ENCODE results near the gene PITPNC1. TPM values are rescaled to one million over a fixed set of nuclear protein-coding genes. Genes with fewer than 3 reads are reported as not detected.

Gene PITPNC1
- total and polyA plus RNA-seq, 2 of the 13 experiments (the other 11 are each of a cell fraction or from before 2014, with no cell fraction given), result 4.1 to 5.7 TPM

GRCh38 chr17:67717624-67718324 is 340.7 kb downstream of the PITPNC1 start, which contains the start of gene NOL11 (continued):
- TF ChIP-seq, protein P1, sequence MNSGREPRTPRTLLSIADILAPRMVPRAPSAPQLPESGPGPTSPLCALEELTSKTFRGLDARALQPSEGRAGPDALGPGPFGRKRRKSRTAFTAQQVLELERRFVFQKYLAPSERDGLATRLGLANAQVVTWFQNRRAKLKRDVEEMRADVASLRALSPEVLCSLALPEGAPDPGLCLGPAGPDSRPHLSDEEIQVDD (CRISPR knock-in tag; IDR thresholded peaks at IDR 0.05; ENCODE audit: borderline replicate concordance), result 0 out of 2 replicates have a peak, but pooled peaks have one; percentile 48
- TF ChIP-seq, protein P2, sequence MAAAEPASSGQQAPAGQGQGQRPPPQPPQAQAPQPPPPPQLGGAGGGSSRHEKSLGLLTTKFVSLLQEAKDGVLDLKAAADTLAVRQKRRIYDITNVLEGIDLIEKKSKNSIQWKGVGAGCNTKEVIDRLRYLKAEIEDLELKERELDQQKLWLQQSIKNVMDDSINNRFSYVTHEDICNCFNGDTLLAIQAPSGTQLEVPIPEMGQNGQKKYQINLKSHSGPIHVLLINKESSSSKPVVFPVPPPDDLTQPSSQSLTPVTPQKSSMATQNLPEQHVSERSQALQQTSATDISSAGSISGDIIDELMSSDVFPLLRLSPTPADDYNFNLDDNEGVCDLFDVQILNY (CRISPR knock-in tag; conservative IDR thresholded peaks at IDR 0.05), result peak; percentile 66
- TF ChIP-seq RARG (CRISPR knock-in tag; IDR thresholded peaks at IDR 0.05; ENCODE audit: low read depth) (0 out of 2 replicates have a peak, but pooled peaks have one; percentile 62), RFX5 (IDR thresholded peaks at IDR 0.05; ENCODE audit: low read depth, low read length) (no peak; the same call in 1 of the 2 replicates), GABPB1 (CRISPR knock-in tag; IDR thresholded peaks at IDR 0.05) (peak; percentile 95), SUZ12 (IDR thresholded peaks at IDR 0.05; ENCODE audit: low read depth, low read length) (peak; percentile 53), ZNF574 (CRISPR knock-in tag; IDR thresholded peaks at IDR 0.05) (peak; percentile 98), TRAFD1 (CRISPR knock-in tag; IDR thresholded peaks at IDR 0.05; ENCODE audit: borderline replicate concordance) (peak; percentile 22; the same call in 1 of the 2 replicates), KDM1A (CRISPR knock-in tag; IDR thresholded peaks at IDR 0.05) (no peak; the same call in 1 of the 2 replicates), LCORL (IDR thresholded peaks at IDR 0.05) (no peak), LCORL (CRISPR knock-in tag; IDR thresholded peaks at IDR 0.05) (peak; percentile 97), ZNF841 (CRISPR knock-in tag; IDR thresholded peaks at IDR 0.05; ENCODE audit: borderline replicate concordance) (no peak), ELK4 (CRISPR knock-in tag; IDR thresholded peaks at IDR 0.05; ENCODE audit: borderline replicate concordance) (no peak), ARNT2 (CRISPR knock-in tag; IDR thresholded peaks at IDR 0.05; ENCODE audit: low read depth) (peak; percentile 100), ZBTB38 (CRISPR knock-in tag; IDR thresholded peaks at IDR 0.05) (peak; percentile 98), CENPT (CRISPR knock-in tag; IDR thresholded peaks at IDR 0.05; ENCODE audit: low read depth) (no peak), MLLT10 (CRISPR knock-in tag; IDR thresholded peaks at IDR 0.05) (peak; percentile 92; the same call in 1 of the 2 replicates), ZNF367 (CRISPR knock-in tag; IDR thresholded peaks at IDR 0.05; ENCODE audit: borderline replicate concordance) (0 out of 2 replicates have a peak, but pooled peaks have one; percentile 73), ZNF773 (CRISPR knock-in tag; IDR thresholded peaks at IDR 0.05; ENCODE audit: borderline replicate concordance) (no peak), YEATS4 (CRISPR knock-in tag; IDR thresholded peaks at IDR 0.05; ENCODE audit: borderline replicate concordance) (peak; percentile 94)
- TF ChIP-seq, protein P3, sequence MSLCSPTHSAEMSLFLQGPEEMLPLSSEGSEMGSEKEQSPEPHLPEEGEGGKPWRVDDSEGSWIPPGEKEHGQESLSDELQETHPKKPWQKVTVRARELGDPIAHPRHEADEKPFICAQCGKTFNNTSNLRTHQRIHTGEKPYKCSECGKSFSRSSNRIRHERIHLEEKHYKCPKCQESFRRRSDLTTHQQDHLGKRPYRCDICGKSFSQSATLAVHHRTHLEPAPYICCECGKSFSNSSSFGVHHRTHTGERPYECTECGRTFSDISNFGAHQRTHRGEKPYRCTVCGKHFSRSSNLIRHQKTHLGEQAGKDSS (CRISPR knock-in tag; IDR thresholded peaks at IDR 0.05; ENCODE audit: borderline replicate concordance, low read depth), result peak; percentile 88; the same call in 1 of the 2 replicates
